Middle frontal gyrus (tissue), 1 donor: Measurements from ENCODE around the gene D2HGDH.
"Not testable (repeated sequence)": the region's sequence is repeated elsewhere in the genome, so short reads cannot be mapped to it uniquely, and the experiment has no call there.

Experiments used
- DNase-seq: peaks from one replicate; pipeline ENCODE4 v3.0.0-alpha.2; 2015; ENCODE audit warnings: low spot score; ENCODE audit errors: extremely low spot score

The D2HGDH gene

DNA sequence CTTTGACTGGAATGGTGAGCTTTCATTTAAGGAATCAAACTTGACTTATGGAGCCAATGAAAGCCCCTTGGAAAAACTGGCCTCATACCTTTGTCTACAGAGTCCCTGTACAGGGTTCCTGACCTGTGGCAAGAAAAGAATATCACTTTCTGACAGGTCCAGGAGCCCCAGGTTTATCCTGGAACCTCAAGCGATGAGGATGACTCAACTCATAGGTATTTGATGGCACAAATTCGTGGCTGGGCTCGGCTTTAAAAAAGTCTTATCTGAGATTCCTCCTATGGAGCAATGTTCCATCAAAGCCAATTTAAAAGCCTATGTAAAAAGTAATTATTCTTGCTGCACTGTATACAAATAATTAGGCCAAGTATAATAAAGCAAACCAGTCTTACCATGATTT lies 57.0 kb downstream of the D2HGDH start:
- DNase-seq: not testable (repeated sequence)

- no peak for DNase-seq
Observed at GRCh38 chr2:241793385-241793784, 59.0 kb downstream of the D2HGDH start.

- DNase-seq: no peak
Observed at GRCh38 chr2:241794250-241794823, 59.9 kb downstream of the D2HGDH start.

DNA sequence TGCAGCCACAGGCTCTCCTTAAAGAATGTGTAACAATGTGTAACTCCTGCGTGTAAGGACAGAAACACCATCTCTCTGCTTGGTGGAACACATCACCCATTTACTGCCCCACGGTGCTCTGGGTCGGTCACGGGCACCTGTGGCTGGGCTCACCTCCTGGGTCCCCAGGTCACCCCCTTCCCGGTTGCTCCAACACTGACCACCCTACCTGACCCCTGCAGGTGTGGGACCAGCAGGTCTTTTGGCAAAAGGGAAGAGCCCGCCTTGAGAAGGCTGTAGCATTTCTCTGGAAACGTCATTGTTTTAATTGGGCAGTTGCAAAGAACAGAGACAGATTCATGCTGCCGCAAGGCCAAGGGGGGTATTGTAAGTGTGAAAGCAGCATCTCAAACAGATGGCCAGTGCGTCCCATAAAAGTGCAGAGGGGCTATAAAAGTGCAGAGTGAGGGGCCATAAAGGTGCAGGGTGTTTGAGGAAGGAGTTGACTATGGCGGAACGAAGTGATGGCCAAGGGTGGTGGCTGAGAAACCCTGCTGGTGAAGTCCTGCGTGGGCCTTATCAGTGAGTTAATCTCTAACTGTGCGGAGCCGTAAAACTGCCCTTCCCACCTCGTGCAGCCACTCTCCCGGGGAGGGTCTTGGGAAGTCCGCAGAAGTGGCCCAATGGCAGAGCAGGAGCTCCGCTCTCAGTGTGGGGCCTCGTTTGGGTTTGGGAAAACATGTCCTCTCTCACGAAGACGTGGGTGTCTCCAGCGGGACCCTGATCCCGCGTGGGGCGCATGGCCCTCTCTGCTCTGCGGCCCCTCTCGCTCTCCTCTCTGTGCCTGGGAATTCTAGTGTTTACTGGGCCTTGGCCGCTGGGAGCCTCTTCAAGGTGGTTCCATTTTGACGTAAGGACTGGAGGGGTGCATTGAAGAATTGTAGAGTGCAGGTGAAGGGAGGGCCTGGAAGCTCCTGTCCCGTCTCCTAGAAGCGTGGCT lies 60.9 kb downstream of the D2HGDH start:
- no peak for DNase-seq

DNA sequence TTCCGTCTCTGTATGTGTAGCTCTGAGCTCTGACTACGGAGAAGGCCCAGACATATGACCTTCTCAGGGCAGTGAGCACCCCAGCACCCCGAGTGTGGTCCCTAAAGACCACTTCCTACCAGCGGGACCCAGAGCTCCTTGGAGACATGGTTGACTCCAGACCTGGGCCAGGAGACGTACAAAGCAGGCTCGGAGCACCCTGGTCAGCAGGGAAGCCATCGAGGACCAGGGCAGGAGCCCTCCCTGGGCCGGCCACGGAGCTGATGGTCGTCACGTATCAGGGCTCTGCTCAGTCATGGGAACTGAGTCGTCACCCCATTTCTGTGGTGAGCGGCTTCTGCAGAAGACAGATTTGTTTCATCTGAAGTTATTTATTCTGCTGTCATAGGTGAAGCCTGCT lies 61.8 kb downstream of the D2HGDH start:
- no peak for DNase-seq

- DNase-seq: no peak
Observed at GRCh38 chr2:241796610-241797138, 62.2 kb downstream of the D2HGDH start.

DNA sequence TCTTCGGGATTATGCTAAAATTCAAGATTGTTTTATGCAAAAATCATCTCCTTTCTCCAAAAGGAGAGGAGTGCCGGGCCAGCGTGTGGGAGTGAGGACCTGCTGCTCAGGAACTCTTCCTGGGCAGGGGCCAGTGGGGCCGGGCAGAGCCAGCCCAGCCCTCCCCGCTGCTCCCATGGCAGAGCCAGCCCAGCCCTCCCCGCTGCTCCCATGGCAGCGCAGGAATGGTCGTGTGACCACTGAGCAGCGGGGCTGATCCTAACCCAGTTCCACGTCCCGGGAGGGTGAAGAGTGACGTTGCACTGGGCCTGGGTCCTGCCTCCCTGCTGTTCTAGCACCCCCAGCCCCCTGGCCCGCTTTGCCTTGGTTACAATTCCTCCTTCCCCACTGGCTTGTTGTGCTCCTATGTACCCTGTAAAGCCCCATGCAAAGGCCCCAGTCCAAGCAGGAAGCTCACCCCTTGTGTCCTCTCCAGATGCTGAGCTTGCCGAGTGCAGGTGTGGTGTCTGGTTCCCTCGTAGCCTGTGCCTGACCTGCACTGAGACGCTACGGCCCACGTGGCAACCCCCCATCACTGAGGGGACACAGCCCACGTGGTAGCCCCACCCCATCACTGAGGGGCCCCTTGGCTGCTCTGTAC lies 63.1 kb downstream of the D2HGDH start:
- DNase-seq: no peak

DNA sequence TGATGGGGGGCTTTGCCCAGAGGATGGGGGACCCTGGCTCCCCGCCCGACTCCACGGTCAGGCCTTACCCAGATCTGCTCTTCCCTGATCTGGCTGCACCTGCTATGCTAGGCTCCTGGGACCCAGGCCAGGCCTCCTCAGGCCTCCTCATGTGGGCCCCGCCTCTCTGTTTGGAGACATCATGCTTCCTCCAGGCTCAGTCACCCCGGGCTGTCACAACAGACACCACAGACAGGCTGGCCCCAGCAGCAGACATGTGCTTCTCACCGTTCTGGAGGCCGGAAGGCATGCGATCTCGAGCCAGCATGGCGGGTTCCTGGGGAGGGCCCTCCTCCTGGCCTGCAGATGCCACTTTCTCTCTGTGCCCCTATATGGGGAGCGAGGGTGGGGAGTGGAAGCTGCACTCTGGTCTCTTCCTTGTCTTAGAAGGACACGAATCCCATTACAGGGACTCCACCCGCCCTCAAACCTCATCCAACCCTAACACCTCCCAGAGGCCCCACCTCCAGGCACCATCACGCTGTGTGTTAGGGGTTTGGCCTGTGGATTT lies 63.7 kb downstream of the D2HGDH start:
- DNase-seq: no peak

- no peak for DNase-seq
Observed at GRCh38 chr2:241798631-241799521, 64.4 kb downstream of the D2HGDH start.

DNA sequence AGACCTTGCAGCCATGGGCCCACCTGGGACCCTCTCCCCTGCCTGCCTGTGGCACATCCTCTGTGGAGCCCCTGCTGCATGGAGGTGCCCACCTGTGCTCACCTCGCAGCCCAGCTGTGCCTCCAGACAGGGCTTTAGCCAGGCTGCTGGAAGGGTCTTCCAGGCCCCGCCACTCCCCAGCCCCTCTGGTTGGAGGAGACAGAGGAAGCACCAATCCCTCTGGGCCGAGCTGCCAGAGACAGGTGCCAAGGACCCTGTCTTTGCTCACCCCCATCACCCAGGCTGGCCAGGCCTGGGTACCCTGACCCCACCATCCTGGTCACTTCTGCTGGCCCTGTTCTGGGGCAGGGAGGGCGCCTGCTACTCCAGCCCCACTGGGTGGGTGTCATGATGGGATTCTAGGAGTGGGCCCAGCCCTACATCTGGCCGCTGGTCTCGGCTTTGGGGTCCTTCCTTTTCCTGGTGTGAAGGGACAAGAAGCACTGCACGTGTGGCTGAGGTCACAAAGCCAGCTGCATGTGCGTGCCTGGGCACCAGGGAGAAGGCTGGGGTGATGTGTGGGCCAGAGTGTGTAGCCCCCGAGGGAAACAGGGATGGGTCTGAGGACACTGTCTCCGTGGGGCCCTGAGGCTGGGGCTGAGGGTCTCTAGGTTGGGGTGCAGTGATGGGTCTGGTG lies 65.2 kb downstream of the D2HGDH start:
- no peak for DNase-seq

DNA sequence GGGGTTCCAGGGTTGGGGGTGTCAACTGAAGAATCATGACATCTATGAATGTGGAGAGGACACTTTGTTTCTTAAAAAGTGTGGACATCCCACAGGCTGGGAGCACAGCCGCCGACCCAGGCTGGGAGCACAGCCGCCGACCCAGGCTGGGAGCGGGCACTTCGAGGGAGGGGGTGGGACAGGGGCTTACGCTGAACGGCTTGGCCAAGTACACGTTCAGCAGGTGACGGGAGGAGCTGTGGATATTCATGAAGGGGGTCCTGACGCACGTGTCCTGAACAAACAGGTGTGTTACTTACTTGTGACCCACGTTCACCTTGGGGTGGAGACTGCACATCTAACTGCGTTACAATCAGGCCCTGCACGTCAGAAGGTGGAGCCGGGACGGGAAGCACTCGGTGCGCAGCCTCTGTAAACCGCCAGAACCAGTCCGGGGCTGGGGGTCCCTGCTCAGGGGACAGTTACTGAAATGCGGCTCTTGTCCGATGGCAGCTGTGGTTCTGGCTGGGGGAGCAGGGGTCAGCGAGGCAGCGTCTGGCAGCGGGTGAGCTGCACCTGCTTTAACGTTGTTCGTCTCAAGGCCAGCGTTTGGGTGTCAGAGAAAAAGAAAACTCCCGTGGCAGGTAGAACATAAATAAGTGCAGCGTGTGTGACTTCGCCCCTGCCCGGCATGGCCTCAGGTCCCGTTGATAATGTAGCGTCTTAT lies 65.9 kb downstream of the D2HGDH start:
- not testable (repeated sequence) for DNase-seq

DNA sequence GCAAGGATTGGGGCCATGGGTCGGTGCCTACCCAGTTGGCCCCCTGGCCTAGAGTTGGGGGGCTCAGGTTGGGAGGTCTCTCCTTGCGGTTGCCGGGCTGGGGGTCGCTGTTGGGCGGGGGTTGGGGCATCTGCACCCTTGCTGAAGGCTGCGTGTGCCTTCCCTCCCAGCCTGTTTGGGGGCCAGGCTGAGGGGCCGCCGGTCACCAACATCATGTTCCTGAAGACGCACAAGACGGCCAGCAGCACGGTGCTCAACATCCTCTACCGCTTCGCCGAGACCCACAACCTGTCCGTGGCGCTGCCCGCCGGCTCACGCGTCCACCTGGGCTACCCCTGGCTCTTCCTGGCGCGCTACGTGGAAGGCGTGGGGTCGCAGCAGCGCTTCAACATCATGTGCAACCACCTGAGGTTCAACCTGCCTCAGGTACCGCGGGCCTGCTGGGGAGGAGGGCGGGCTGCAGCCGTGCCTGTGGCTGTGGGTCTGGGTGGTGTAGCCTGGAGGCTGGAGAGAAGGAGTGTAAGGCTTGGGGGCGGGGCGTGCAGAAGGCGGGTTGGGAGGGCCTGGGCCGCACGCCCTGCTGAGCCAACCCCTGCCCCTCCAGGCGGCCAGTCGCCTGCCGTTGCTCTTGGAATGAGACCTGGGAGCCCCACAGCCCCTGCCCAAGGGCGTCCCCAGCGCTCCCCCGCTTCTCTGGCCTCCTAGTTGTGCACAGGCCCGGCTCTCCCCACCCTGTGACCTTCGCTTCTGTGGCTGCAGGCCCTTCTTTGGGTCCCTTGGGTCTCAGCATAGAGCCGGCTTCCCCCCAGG lies 67.4 kb downstream of the D2HGDH start:
- DNase-seq: no peak

DNA sequence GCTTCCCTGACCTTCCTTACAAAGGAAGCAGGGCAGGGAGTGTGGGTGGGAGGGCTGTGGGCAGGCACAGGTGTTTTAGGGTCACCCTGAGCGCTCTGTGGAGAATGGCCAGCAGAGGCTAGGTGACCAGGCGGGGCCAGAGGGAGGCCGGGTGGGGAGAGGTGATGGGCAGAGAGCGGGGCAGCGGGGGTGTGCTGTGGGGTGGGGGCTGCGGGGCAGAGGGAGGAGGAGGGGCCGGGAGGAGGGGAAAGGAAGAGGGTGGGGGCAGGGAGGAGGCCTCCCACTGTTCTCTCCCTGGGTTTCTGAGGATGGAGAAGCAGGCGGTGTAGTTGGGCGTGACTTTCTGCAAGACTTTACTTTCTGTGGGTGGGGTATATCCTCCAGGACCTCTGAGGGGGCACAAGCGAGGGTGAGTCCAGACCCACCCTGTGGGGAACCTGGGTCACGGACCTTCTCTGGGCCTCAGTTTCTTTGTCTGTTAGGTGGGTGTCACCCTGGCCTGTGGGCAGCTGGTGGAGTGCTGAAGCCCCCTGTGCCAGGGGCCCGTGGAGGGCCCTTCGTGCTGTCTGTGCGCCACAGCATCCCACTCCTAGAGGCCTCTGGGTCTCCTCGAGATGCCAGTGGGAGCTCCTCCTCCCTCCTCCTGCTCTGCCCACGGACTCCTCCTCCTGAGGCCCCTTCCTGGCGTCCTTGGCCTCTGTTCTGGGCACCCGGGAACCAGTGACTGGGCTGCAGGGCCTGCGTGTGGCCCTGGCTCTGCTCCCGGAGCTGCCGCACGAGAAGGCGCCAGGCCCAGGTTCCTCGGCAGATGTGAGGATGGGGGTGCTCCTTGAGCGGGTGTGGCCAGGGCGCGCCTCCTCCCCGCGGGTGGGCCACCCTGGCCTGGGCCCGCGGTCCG lies 68.2 kb downstream of the D2HGDH start:
- no peak for DNase-seq

DNA sequence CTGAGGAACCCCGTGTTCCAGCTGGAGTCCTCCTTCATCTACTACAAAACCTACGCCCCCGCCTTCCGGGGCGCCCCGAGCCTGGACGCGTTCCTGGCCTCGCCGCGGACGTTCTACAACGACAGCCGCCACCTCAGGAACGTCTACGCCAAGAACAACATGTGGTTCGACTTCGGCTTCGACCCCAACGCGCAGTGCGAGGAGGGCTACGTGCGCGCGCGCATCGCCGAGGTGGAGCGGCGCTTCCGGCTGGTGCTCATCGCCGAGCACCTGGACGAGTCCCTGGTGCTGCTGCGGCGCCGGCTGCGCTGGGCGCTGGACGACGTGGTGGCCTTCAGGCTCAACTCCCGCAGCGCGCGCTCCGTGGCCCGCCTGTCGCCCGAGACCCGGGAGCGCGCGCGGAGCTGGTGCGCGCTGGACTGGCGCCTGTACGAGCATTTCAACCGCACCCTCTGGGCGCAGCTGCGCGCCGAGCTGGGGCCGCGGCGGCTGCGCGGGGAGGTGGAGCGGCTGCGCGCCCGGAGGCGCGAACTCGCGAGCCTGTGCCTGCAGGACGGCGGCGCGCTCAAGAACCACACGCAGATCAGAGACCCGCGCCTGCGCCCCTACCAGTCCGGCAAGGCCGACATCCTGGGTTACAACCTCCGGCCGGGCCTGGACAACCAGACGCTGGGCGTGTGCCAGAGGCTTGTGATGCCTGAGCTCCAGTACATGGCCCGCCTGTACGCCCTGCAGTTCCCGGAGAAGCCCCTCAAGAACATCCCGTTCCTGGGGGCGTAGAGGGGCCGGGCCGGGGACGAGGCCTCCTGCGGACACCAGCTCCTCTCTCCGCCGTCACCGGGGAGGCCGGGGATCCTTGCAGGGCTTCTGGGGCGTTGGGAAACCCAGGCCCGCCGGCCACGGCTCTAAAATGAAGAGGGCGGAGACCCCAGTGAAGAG lies 69.2 kb downstream of the D2HGDH start:
- peak; percentile 60 for DNase-seq

- DNase-seq: no peak
Observed at GRCh38 chr2:241804326-241805229, 70.1 kb downstream of the D2HGDH start.
